HCT116 (cell line): Measurements from ENCODE around the gene RTL3. TPM values are rescaled to one million over a fixed set of nuclear protein-coding genes. Genes with fewer than 3 reads are reported as not detected.

ENCODE experiments used
- ATAC-seq: fragments of 200-7000 bp; cut with Tn5 transposase; 2 replicates; pipeline ENCODE4 v1.9.1; 2020; ENCODE audit warnings: mild to moderate bottlenecking, moderate library complexity
- BruUV-seq: library from RNA; stranded (reverse); fragments of 400-500 nt; replicated peaks from 2 replicates; lab custom pipeline; 2021; lab: Mats Ljungman, UMichigan
- CTCF ChIA-PET: fragments of 300-600 bp; sonication (Branson Sonifier 250); formaldehyde crosslinking; loops from one replicate; lab custom pipeline; 2021; ENCODE audit warnings: antibody characterized with exemption; lab: Charles Lee
- POLR2A ChIA-PET: fragments of 300-600, 350-600 bp; sonication (Branson Sonifier 250); formaldehyde crosslinking; loops from one replicate; lab custom pipeline; 2021; ENCODE audit warnings: antibody characterized with exemption; lab: Charles Lee
- RAD21 ChIA-PET, 2 experiments: fragments of 300-600 bp; sonication (Branson Sonifier 250); formaldehyde crosslinking; loops; one replicate each; lab custom pipeline; 2023; ENCODE audit warnings: low total read pairs in 2 of 2; ENCODE audit not compliant: uncharacterized antibody in 2 of 2, unreplicated experiment in 2 of 2, low non-redundant PET in 1 of 2; lab: Charles Lee
- DNase-seq: peaks from one replicate; pipeline ENCODE4 v3.0.0-alpha.2; 2010; ENCODE audit warnings: low read depth, low spot score
- H2AFZ ChIP-seq: fragments of 200-600 bp; shearing (Covaris generic), sonication (generic); 2 replicates; pipeline ENCODE4 v1.6.1; 2017; ENCODE audit warnings: low read depth, mixed run types, mixed read lengths, antibody characterized with exemption, low read length; ENCODE audit not compliant: poor library complexity, severe bottlenecking
- H3K27ac ChIP-seq: 2 replicates; pipeline ENCODE4 v1.5.1; 2012; ENCODE audit warnings: low read depth, low read length
- H3K27me3 ChIP-seq: fragments of 200-600 bp; sonication (generic); 2 replicates; pipeline ENCODE4 v1.6.1; 2016; ENCODE audit warnings: mixed run types, low read length, mixed read lengths; ENCODE audit not compliant: insufficient read depth
- H3K36me3 ChIP-seq, 2 experiments: fragments of 200-500 bp in 1 of 2; fragments of 200-600 bp in 1 of 2; sonication (Bioruptor generic) in 1 of 2; sonication (generic) in 1 of 2; 2 replicates each; pipeline versions ENCODE4 v1.5.1 to v1.6.1; 2014 to 2016; ENCODE audit warnings: low read length in 2 of 2, inconsistent platforms in 1 of 2, mixed read lengths in 1 of 2, mixed run types in 1 of 2; ENCODE audit not compliant: insufficient read depth in 2 of 2, control insufficient read depth in 1 of 2
- H3K4me1 ChIP-seq, 2 experiments: fragments of 200-600 bp in 1 of 2; sonication (generic) in 1 of 2; 2 replicates each; pipeline versions ENCODE4 v1.5.1 to v1.6.1; 2012 to 2017; ENCODE audit warnings: low read length in 2 of 2, inconsistent platforms in 1 of 2, mild to moderate bottlenecking in 1 of 2, mixed read lengths in 1 of 2, mixed run types in 1 of 2, moderate library complexity in 1 of 2; ENCODE audit not compliant: insufficient read depth in 2 of 2, control insufficient read depth in 1 of 2
- H3K4me2 ChIP-seq: fragments of 200-600 bp; sonication (generic); 2 replicates; pipeline ENCODE4 v1.6.1; 2017; ENCODE audit warnings: mixed run types, low read length, mixed read lengths
- H3K4me3 ChIP-seq, 2 experiments: fragments of 200-600 bp in 1 of 2; sonication (generic) in 1 of 2; replicated peaks in 1 of 2; 2 replicates each; pipeline ENCODE4 v1.5.1; 2011 to 2016; ENCODE audit warnings: low read length in 2 of 2, control low read depth in 1 of 2, low read depth in 1 of 2, mild to moderate bottlenecking in 1 of 2, mixed read lengths in 1 of 2, mixed run types in 1 of 2
- H3K79me2 ChIP-seq: fragments of 200-600 bp; sonication (generic); 2 replicates; pipeline ENCODE4 v1.6.1; 2017; ENCODE audit warnings: mild to moderate bottlenecking, mixed run types, low read length, moderate library complexity, mixed read lengths; ENCODE audit not compliant: insufficient read depth
- H3K9ac ChIP-seq: fragments of 200-600 bp; sonication (generic); 2 replicates; pipeline ENCODE4 v1.6.1; 2016; ENCODE audit warnings: low read length, mixed read lengths
- H3K9me2 ChIP-seq: fragments of 200-600 bp; sonication (generic), shearing (Covaris generic); 2 replicates; pipeline ENCODE4 v1.6.1; 2017; ENCODE audit warnings: mixed run types, mild to moderate bottlenecking, moderate library complexity; ENCODE audit not compliant: insufficient read depth
- H3K9me3 ChIP-seq, 2 experiments: fragments of 200-500 bp in 1 of 2; fragments of 200-600 bp in 1 of 2; sonication (Bioruptor generic) in 1 of 2; sonication (generic) in 1 of 2; 2 replicates each; pipeline ENCODE4 v1.6.1; 2014 to 2017; ENCODE audit warnings: low read length in 2 of 2, mixed read lengths in 2 of 2, inconsistent platforms in 1 of 2, low read depth in 1 of 2, mild to moderate bottlenecking in 1 of 2, mixed run types in 1 of 2, moderate library complexity in 1 of 2; ENCODE audit not compliant: control insufficient read depth in 1 of 2, insufficient read depth in 1 of 2
- H4K20me1 ChIP-seq: fragments of 200-600 bp; sonication (generic), shearing (Covaris generic); 2 replicates; pipeline ENCODE4 v1.6.1; 2017; ENCODE audit warnings: mixed run types, mild to moderate bottlenecking, moderate library complexity; ENCODE audit not compliant: insufficient read depth
- CBX3 ChIP-seq: IDR thresholded peaks from 2 replicates; pipeline ENCODE4 v1.6.1; 2012; ENCODE audit warnings: low read depth
- CEBPB ChIP-seq: IDR thresholded peaks from 2 replicates; pipeline ENCODE4 v1.6.1; 2012; ENCODE audit warnings: low read depth
- EGR1 ChIP-seq: IDR thresholded peaks from 2 replicates; pipeline ENCODE4 v1.6.1; 2012; ENCODE audit warnings: low read depth
- ELF1 ChIP-seq: IDR thresholded peaks from 2 replicates; pipeline ENCODE4 v1.6.1; 2012; ENCODE audit warnings: low read depth, borderline replicate concordance
- EZH2 ChIP-seq: fragments of 200-600 bp; sonication (generic); IDR thresholded peaks from 2 replicates; pipeline ENCODE4 v1.6.1; 2017; ENCODE audit warnings: antibody characterized with exemption, mixed run types
- FOSL1 ChIP-seq: IDR thresholded peaks from 2 replicates; pipeline ENCODE4 v1.6.1; 2012; ENCODE audit warnings: low read depth
- POLR2AphosphoS5 ChIP-seq: IDR thresholded peaks from 2 replicates; pipeline ENCODE4 v1.6.1; 2011; ENCODE audit warnings: mild to moderate bottlenecking, low read depth, low read length, moderate library complexity
- RAD21 ChIP-seq: IDR thresholded peaks from 2 replicates; pipeline ENCODE4 v1.6.1; 2012; ENCODE audit warnings: low read depth, mild to moderate bottlenecking
- REST ChIP-seq: IDR thresholded peaks from 2 replicates; pipeline ENCODE4 v1.6.1; 2012; ENCODE audit warnings: low read depth
- SP1 ChIP-seq: IDR thresholded peaks from 2 replicates; pipeline ENCODE4 v1.6.1; 2012; ENCODE audit warnings: low read depth
- YY1 ChIP-seq: IDR thresholded peaks from 2 replicates; pipeline ENCODE4 v1.6.1; 2011; ENCODE audit warnings: low read length, low read depth, moderate library complexity, mild to moderate bottlenecking; ENCODE audit not compliant: insufficient replicate concordance; ENCODE audit errors: extremely low read depth
- ZBTB33 ChIP-seq: IDR thresholded peaks from 2 replicates; pipeline ENCODE4 v1.6.1; 2011; ENCODE audit warnings: mild to moderate bottlenecking, low read length, moderate library complexity; ENCODE audit not compliant: insufficient replicate concordance; ENCODE audit errors: extremely low read depth
- ZFX ChIP-seq: fragments of 450-650 bp; IDR thresholded peaks from 2 replicates; pipeline ENCODE4 v1.6.1; 2017
- intact Hi-C: fragments of 100-400 bp; cut with micrococcal nuclease; formaldehyde crosslinking; loops from 2 replicates; pipeline ENCODE4 v1.10.0; 2022
- total RNA-seq: library from RNA; stranded (reverse); gene quantifications from one replicate; pipeline ENCODE4 v1.2.1, GENCODE V29; 2021; ENCODE audit not compliant: unreplicated experiment
- TF ChIP-seq, protein P1 (sequence below): IDR thresholded peaks from 2 replicates; pipeline ENCODE4 v1.6.1; 2012

RTL3 gene
- total RNA-seq, 1 experiment from 2014 or later = not detected

DNA sequence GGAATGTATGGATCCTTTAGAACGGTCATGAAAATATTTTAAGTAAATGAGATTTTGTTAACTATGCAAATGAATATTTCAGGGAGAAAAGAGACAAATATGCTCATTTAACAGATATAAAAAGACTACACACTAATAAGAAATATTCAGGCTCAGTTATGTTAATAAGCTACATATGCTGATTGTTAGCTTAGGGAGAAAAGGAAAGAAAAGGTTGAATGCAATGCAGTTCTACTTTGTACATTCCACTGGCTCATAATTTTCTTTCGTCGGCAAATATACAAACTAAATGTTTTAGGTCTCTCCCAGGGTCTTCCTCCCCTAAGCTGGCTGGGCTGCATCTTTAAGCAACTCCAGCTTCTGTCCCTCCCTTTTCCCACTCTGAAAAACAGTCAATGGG is 2.7 kb upstream of the RTL3 start:
- no peaks in the 10 kb centered on the region for H3K9me3 ChIP-seq
- ChIA-PET POLR2A (no interaction called here), CTCF (no interaction called here), RAD21 (no interaction called here)
- H3K4me2 ChIP-seq = no peak overlapping the region
- H3K9ac ChIP-seq = no peak overlapping the region
- H3K4me1 ChIP-seq = no peaks in the 10 kb centered on the region
- ATAC-seq (no peak), DNase-seq (no peak)
- H3K36me3 ChIP-seq = no peaks in the 10 kb centered on the region
- no TSS peak for BruUV-seq
- H3K27me3 ChIP-seq = no peaks in the 10 kb centered on the region
- no peak overlapping the region for H2AFZ ChIP-seq
- intact Hi-C loops = no loop called here
- TF ChIP-seq EZH2 (no peak), SP1 (no peak), POLR2AphosphoS5 (no peak), ELF1 (no peak), RAD21 (no peak), FOSL1 (no peak), EGR1 (no peak)
- H3K9me2 ChIP-seq = no peaks in the 10 kb centered on the region
- H4K20me1 ChIP-seq = no peaks in the 10 kb centered on the region
- no peaks in the 10 kb centered on the region for H3K79me2 ChIP-seq
- H3K27ac ChIP-seq = no peak overlapping the region
- no peak overlapping the region for H3K4me3 ChIP-seq

DNA sequence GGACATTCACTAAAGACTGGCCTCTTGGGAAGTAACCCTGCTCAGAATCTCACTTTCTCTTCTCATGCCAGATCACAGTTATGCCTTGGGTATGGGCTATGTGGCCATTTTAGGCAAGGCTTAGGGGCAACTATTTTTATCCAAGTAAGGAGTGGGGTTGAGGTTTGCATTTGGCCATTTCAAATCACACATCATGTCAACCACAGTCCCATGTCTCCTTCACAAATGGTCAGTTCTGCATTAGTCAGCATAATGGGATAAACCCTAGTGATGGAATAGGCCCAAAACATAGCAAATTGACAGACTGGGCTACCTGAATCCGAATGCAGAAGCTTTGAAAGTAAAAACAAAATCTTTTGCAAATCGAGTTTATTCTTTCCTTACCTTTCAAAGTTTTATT is 827 bp upstream of the RTL3 start:
- Histone ChIP-seq H3K79me2 (no peaks in the 10 kb centered on the region), H3K9ac (no peak overlapping the region), H3K9me3 (no peaks in the 10 kb centered on the region), H3K4me3 (no peak overlapping the region)
- POLR2A ChIA-PET = no interaction called here
- CTCF ChIA-PET = no interaction called here
- TF ChIP-seq FOSL1 = no peak
- TF ChIP-seq, protein P1, sequence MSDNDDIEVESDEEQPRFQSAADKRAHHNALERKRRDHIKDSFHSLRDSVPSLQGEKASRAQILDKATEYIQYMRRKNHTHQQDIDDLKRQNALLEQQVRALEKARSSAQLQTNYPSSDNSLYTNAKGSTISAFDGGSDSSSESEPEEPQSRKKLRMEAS = no peak
- no peak for TF ChIP-seq CBX3
- no peak for TF ChIP-seq ZFX
- TF ChIP-seq REST = no peak
- TF ChIP-seq YY1 = no peak
- no peak for TF ChIP-seq CEBPB
- TF ChIP-seq ZBTB33 = no peak
- TF ChIP-seq RAD21 = no peak
- TF ChIP-seq EZH2 = no peak
- TF ChIP-seq, all 23 proteins: peak for 0
- no peak overlapping the region for H3K27ac ChIP-seq
- no peaks in the 10 kb centered on the region for H3K36me3 ChIP-seq
- DNase-seq (no peak), ATAC-seq (no peak)
- no peaks in the 10 kb centered on the region for H3K9me2 ChIP-seq
- no peaks in the 10 kb centered on the region for H3K4me1 ChIP-seq
- H3K4me2 ChIP-seq = no peak overlapping the region
- no peak overlapping the region for H2AFZ ChIP-seq
- no TSS peak for BruUV-seq
- intact Hi-C loops = no loop called here
- RAD21 ChIA-PET = no interaction called here
- no peaks in the 10 kb centered on the region for H4K20me1 ChIP-seq
- H3K27me3 ChIP-seq = no peaks in the 10 kb centered on the region
